ENCODE results near the gene ANGPTL5. TPM values are rescaled to one million over a fixed set of nuclear protein-coding genes. Genes with fewer than 3 reads are reported as not detected.
"Not testable (repeated sequence)": the region's sequence is repeated elsewhere in the genome, so short reads cannot be mapped to it uniquely, and the experiment has no call there.

ANGPTL5 gene
- total RNA-seq = under 1 TPM in 2 of 3 donors, not detected in 1; 0.16 to 0.46 TPM
- long read RNA-seq, donor 1, partial matches to known transcripts = 0 of 1 reads
- long read RNA-seq, donor 1, other reads (novel, unspliced or antisense) = 1 of 1 reads
- long read RNA-seq, donor 2 = 0 reads

- ATAC-seq = no peak
- intact Hi-C loops (cut with DNase I, micrococcal nuclease) = no loop called here
- TF ChIP-seq CTCF (IDR thresholded peaks at IDR 0.05) = no peak
- Histone ChIP-seq H3K9me3 (no peaks in the 10 kb centered on the region), H3K4me3 (no peak within 1 kb of the TSS), H3K36me3 (ENCODE audit: low read depth) (no peaks in the 10 kb centered on the region), H3K4me1 (ENCODE audit: low read depth) (peaks cover 19% of the 10 kb centered on the region)
- no peak for DNase-seq
These were observed at the start of gene ANGPTL5 for GRCh38 chr11:101916422-101916821. Gene ANGPTL5 (minus strand): TSS chr11:101916522. CDS start chr11:101907909, 8,613 bp downstream.

DNA sequence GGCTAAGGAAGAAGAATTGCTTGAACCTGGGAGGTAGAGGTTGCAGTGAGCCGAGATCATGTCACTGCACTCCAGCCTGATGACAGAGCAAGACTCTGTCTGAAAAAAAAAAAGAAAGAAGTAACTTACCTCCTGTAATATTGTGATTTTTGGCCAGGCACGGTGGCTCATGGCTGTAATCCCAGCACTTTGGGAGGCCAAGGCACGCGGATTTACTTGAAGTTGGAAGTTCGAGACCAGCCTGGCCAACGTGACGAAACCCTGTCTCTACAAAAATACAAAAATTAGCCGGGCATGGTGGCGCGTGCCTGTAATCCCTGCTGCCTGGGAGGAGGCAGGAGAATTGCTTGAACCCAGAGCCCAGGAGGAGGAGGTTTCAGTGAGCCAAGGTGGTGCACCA is 47.9 kb upstream of the ANGPTL5 start:
- not testable (repeated sequence) for H3K4me3 ChIP-seq; H3K9me3 ChIP-seq; ATAC-seq; H3K4me1 ChIP-seq (ENCODE audit: low read depth); DNase-seq; H3K36me3 ChIP-seq (ENCODE audit: low read depth)
- intact Hi-C loops (cut with DNase I, micrococcal nuclease) = loop anchor here in 1 of 2 donors (5.0 kb wide), 1 partner anchor 72 kb away; no protein-coding TSS in a partner anchor

DNA sequence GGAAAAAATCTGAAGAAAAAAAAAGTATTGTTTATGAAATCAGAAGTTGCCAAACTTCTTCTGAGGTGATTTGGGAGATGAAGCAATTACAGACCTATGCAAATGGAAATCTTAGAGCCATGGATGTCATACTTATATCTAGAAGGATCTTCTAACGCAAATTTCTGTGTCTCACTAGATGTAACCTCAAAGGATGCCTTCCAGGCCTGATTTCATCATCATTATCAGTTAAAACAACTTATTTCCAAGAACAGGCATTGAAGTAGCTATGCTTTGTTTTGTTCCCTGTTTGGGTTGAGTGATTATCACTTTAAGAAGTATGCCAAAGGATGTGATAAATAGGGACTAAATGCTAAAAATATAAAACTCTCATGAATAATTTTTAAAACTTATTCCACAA is 43.9 kb upstream of the ANGPTL5 start:
- no peak for ATAC-seq
- H3K9me3 ChIP-seq = no peaks in the 10 kb centered on the region

GRCh38 chr11:101955701-101956100 is 39.4 kb upstream of the ANGPTL5 start:
- Histone ChIP-seq H3K4me3 (no peak overlapping the region), H3K9me3 (no peaks in the 10 kb centered on the region), H3K4me1 (ENCODE audit: low read depth) (no peaks in the 10 kb centered on the region), H3K36me3 (ENCODE audit: low read depth) (no peaks in the 10 kb centered on the region)
- no peak for TF ChIP-seq CTCF (IDR thresholded peaks at IDR 0.05)
- DNase-seq (no peak), ATAC-seq (no peak)
- intact Hi-C loops (cut with DNase I, micrococcal nuclease) = no loop called here

More for the DNA sequence above, 43.9 kb upstream of the ANGPTL5 start:
- Histone ChIP-seq H3K4me1 (ENCODE audit: low read depth) (no peaks in the 10 kb centered on the region), H3K36me3 (ENCODE audit: low read depth) (no peaks in the 10 kb centered on the region), H3K4me3 (no peak overlapping the region)
- intact Hi-C loops (cut with DNase I, micrococcal nuclease) = loop anchor here in 1 of 2 donors (5.0 kb wide), 1 partner anchor 68 kb away; no protein-coding TSS in a partner anchor
- no peak for DNase-seq
- no peak for TF ChIP-seq CTCF (IDR thresholded peaks at IDR 0.05)

DNA sequence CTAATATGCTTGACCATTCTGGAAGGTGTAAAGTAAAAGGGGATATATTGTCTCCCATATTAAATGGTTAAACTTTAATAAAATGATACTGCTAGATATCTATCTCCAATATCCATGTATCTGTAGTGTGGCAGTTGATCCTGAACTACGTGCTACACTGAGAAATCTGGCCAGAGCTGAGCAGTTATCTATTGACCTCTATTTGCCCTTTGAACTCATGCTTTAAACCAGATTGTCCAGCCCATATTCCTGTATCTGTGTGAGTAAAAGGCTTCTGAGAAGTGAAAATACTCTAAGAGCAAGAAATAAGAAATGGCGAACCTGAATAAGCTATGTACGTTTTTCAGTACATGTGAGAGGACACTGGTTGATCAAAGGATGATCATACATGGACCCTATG is 39.0 kb upstream of the ANGPTL5 start:
- TF ChIP-seq CTCF (IDR thresholded peaks at IDR 0.05) = no peak
- intact Hi-C loops (cut with DNase I, micrococcal nuclease) = no loop called here
- Histone ChIP-seq H3K4me1 (ENCODE audit: low read depth) (no peaks in the 10 kb centered on the region), H3K36me3 (ENCODE audit: low read depth) (no peaks in the 10 kb centered on the region), H3K4me3 (no peak overlapping the region), H3K9me3 (no peaks in the 10 kb centered on the region)
- DNase-seq = no peak
- no peak for ATAC-seq

DNA sequence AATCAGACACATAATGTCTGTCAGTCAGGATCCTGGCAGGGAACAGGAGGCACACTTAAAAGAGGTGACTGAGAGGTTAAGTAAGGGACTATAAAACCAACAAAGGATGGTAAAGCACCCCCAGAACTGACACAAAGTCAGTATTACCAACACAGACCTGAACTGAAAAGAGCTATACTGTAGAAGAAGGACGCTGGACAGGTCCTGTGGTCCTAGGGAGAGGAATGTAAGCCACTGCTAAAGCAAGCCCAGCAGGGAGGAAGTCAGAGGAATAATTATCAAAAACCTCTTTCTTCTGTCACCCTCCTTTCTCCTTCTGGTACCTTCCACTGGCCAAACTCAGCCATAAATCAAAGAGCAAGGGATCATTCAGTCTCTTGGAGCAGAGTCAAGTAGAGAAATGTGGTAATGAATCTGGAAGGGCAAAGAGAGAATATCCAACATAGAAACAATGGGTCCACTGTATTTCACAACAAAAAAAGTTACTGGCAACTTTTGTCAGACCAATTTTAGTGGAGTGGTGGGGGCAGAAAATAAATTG is 33.4 kb upstream of the ANGPTL5 start:
- Histone ChIP-seq H3K4me3 (no peak overlapping the region), H3K9me3 (no peaks in the 10 kb centered on the region), H3K4me1 (ENCODE audit: low read depth) (no peaks in the 10 kb centered on the region), H3K36me3 (ENCODE audit: low read depth) (no peaks in the 10 kb centered on the region)
- ATAC-seq (no peak), DNase-seq (no peak)
- intact Hi-C loops (cut with DNase I, micrococcal nuclease) = loop anchor here in 1 of 2 donors (10.0 kb wide), 1 partner anchor 85 kb away; no protein-coding TSS in a partner anchor
- TF ChIP-seq CTCF (IDR thresholded peaks at IDR 0.05) = no peak

All from mucosa of descending colon (tissue), 3 donors.